Osteoblast (primary cell): ENCODE results near the gene PTGES. TPM values are rescaled to one million over a fixed set of nuclear protein-coding genes. Genes with fewer than 3 reads are reported as not detected.

Experiments
- DNase-seq: peaks from one replicate; pipeline ENCODE4 v3.0.0; 2011; ENCODE audit warnings: low spot score, mixed read lengths; ENCODE audit not compliant: insufficient read length; ENCODE audit errors: missing footprints
- H2AFZ ChIP-seq: 2 replicates; pipeline ENCODE4 v1.6.0; 2011; ENCODE audit warnings: mild to moderate bottlenecking, low read length
- H3K27ac ChIP-seq: 2 replicates; pipeline ENCODE4 v1.5.1; 2011; ENCODE audit warnings: mild to moderate bottlenecking, low read depth, low read length, moderate library complexity
- H3K27me3 ChIP-seq: 2 replicates; pipeline ENCODE4 v1.6.0; 2012; ENCODE audit warnings: mild to moderate bottlenecking, control low read depth, inconsistent platforms, low read length, moderate library complexity; ENCODE audit not compliant: insufficient read depth
- H3K36me3 ChIP-seq: 2 replicates; pipeline ENCODE4 v1.5.1; 2011; ENCODE audit warnings: mild to moderate bottlenecking, low read length, control low read depth, moderate library complexity; ENCODE audit not compliant: insufficient read depth
- H3K4me1 ChIP-seq: 2 replicates; pipeline ENCODE4 v1.5.1; 2011; ENCODE audit warnings: mild to moderate bottlenecking, low read length, control low read depth, moderate library complexity; ENCODE audit not compliant: insufficient read depth
- H3K4me2 ChIP-seq: 2 replicates; pipeline ENCODE4 v1.6.0; 2011; ENCODE audit warnings: mild to moderate bottlenecking, low read length; ENCODE audit not compliant: insufficient read depth
- H3K4me3 ChIP-seq: fragments of 200-600 bp; sonication (generic); 3 replicates; pipeline ENCODE4 v1.5.1; 2012; ENCODE audit warnings: mild to moderate bottlenecking, low read length, inconsistent platforms; ENCODE audit not compliant: insufficient read depth
- H3K79me2 ChIP-seq: 2 replicates; pipeline ENCODE4 v1.6.0; 2012; ENCODE audit warnings: mild to moderate bottlenecking, low read length, control low read depth, inconsistent platforms; ENCODE audit not compliant: insufficient read depth
- H3K9me3 ChIP-seq: 2 replicates; pipeline ENCODE4 v1.5.1; 2011; ENCODE audit warnings: low read depth, low read length, control low read depth
- H4K20me1 ChIP-seq: 2 replicates; pipeline ENCODE4 v1.6.0; 2012; ENCODE audit warnings: mild to moderate bottlenecking, low read length, control low read depth; ENCODE audit not compliant: insufficient read depth
- CTCF ChIP-seq: IDR thresholded peaks from 2 replicates; pipeline ENCODE4 v1.5.1; 2011; ENCODE audit warnings: mild to moderate bottlenecking, low read depth, low read length, moderate library complexity; ENCODE audit errors: extremely low read depth
- total RNA-seq: library from RNA; depleted of rRNA; stranded (reverse); fragments of >200 nt; gene quantifications from 2 replicates; pipeline ENCODE4 v1.2.3, GENCODE V29; 2012

PTGES gene
- total RNA-seq, 1 donor: 70.9 TPM

DNA sequence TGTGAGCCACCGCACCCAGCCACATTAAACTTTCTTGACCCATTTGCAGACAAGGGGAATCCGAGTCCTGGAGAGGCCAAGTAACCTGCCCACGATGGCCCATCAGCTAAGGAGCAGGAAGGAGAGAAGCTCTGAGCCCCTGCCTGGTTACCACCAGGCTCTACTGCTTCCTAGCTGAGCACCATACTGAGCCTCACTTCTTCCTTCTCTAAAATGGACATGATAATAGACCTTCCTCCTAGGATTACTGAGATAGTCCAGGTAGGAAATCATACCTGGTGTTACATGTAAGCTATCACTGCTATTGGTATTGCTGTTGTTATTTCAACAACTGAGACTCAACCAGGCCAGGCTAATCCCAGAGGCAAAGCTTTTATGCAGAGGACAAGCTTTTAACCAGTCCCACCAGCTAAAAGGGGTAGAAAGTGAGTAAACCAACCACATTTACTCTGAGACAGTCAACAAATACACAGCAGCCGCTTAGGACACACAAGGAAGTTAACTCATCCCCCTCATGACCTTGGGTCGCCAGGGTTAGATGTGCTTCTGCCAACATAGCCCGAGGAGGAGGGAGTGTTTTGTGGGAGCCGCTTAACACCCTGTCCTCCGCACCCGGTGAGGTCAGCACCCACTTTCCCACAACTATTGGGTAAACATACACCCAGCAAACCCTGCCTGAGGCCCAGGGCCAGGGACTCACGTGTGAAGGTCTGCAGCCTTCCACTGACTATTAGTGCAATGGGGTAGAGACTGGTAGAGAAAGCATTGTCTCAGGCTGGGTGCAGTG, 20.6 kb upstream of the PTGES start:
- Histone ChIP-seq H3K27me3 (no peaks in the 10 kb centered on the region), H3K36me3 (no peaks in the 10 kb centered on the region), H3K4me1 (peaks cover 25% of the 10 kb centered on the region), H3K4me3 (no peak overlapping the region), H3K79me2 (no peaks in the 10 kb centered on the region), H3K4me2 (peak overlapping the region; percentile 5), H2AFZ (no peak overlapping the region), H4K20me1 (no peaks in the 10 kb centered on the region), H3K9me3 (no peaks in the 10 kb centered on the region), H3K27ac (peak overlapping the region; percentile 34)
- no peak for TF ChIP-seq CTCF
- peak; percentile 95 for DNase-seq

DNA sequence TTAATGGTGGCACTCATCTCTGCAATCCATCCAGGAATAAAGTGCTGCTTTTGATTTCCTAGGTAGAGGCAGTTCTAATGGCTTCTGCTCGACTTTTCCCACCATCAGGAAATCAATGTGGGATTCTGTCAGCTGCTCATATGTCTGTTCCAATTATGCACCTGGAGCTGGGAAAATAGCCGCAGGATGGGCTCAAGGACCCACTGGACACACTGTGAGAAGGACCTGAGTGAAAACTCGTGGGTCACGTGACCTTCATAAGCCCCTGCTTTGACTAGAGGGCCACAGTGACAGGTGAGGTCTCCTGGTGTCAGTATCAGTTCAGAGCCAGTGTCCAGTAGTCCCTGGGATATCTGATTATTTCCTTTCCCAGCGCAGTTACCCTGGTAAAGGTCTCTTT, 17.9 kb upstream of the PTGES start:
- Histone ChIP-seq H3K79me2 (no peaks in the 10 kb centered on the region), H3K4me3 (no peak overlapping the region), H3K4me2 (no peak overlapping the region), H3K4me1 (peaks cover 9% of the 10 kb centered on the region), H4K20me1 (no peaks in the 10 kb centered on the region), H3K27me3 (no peaks in the 10 kb centered on the region), H3K27ac (no peak overlapping the region), H3K9me3 (no peaks in the 10 kb centered on the region), H3K36me3 (no peaks in the 10 kb centered on the region), H2AFZ (no peak overlapping the region)
- no peak for TF ChIP-seq CTCF
- no peak for DNase-seq

- no peaks in the 10 kb centered on the region for H3K9me3 ChIP-seq
- H3K27ac ChIP-seq: no peak overlapping the region
- H3K4me1 ChIP-seq: peaks cover 9% of the 10 kb centered on the region
- no peak for TF ChIP-seq CTCF
- H3K4me2 ChIP-seq: no peak overlapping the region
- no peak for DNase-seq
- H3K4me3 ChIP-seq: no peak overlapping the region
- H3K36me3 ChIP-seq: no peaks in the 10 kb centered on the region
- no peak overlapping the region for H2AFZ ChIP-seq
- H3K79me2 ChIP-seq: no peaks in the 10 kb centered on the region
- H3K27me3 ChIP-seq: no peaks in the 10 kb centered on the region
- H4K20me1 ChIP-seq: no peaks in the 10 kb centered on the region
These were observed 16.8 kb upstream of the PTGES start for GRCh38 chr9:129769669-129770068.

DNA sequence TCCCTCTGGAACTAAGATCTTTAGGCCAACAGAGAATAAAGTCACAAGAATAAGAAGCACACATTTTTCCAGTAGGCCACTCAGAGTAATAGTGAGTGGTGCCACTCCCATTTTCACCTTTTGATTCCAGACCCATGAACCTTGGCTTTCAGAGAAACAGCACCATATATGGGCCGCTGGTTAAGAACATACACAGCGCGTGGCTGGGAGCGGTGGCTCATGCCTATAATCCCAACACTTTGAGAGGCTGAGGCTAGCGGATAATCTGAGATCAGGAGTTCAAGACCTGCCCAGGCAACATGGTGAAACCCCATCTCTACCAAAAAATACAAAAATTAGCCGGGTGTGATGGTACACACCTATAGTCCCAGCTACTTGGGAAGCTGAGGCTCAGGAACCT, 15.6 kb upstream of the PTGES start:
- TF ChIP-seq CTCF: no peak
- H2AFZ ChIP-seq: no peak overlapping the region
- H3K79me2 ChIP-seq: no peaks in the 10 kb centered on the region
- no peak for DNase-seq
- no peaks in the 10 kb centered on the region for H4K20me1 ChIP-seq
- H3K27ac ChIP-seq: no peak overlapping the region
- no peak overlapping the region for H3K4me2 ChIP-seq
- no peak overlapping the region for H3K4me3 ChIP-seq
- no peaks in the 10 kb centered on the region for H3K27me3 ChIP-seq
- H3K36me3 ChIP-seq: no peaks in the 10 kb centered on the region
- H3K9me3 ChIP-seq: no peaks in the 10 kb centered on the region
- peaks cover 7% of the 10 kb centered on the region for H3K4me1 ChIP-seq
